Panc1 (cell line): ENCODE results near the gene DOK5. TPM values are rescaled to one million over a fixed set of nuclear protein-coding genes. Genes with fewer than 3 reads are reported as not detected.

Experiments used
- ATAC-seq: fragments of 200-7000 bp; cut with Tn5 transposase; 2 replicates; pipeline ENCODE4 v1.9.1; 2020; ENCODE audit warnings: mild to moderate bottlenecking, moderate library complexity
- BruUV-seq: library from RNA; stranded (reverse); fragments of 400-500 nt; replicated peaks from 2 replicates; lab custom pipeline; 2021; lab: Mats Ljungman, UMichigan
- CTCF ChIA-PET: fragments of 300-600 bp; sonication (Branson Sonifier 250); formaldehyde crosslinking; loops from one replicate; lab custom pipeline; 2022; ENCODE audit warnings: antibody characterized with exemption; lab: Charles Lee
- POLR2A ChIA-PET: fragments of 300-600 bp; sonication (Branson Sonifier 250); formaldehyde crosslinking; loops from one replicate; lab custom pipeline; 2022; ENCODE audit warnings: antibody characterized with exemption; lab: Charles Lee
- DNase-seq: peaks from one replicate; pipeline ENCODE4 v3.0.0-alpha.2; 2010; ENCODE audit warnings: low read depth, low spot score
- H3K27ac ChIP-seq: 2 replicates; pipeline ENCODE4 v1.5.1; 2011; ENCODE audit warnings: mild to moderate bottlenecking, low read length, inconsistent platforms
- H3K27me3 ChIP-seq: fragments of 200-500 bp; sonication (Bioruptor generic); 2 replicates; pipeline ENCODE4 v1.6.0; 2014; ENCODE audit warnings: low read length, inconsistent platforms; ENCODE audit not compliant: control insufficient read depth, insufficient read depth
- H3K36me3 ChIP-seq: fragments of 200-500 bp; sonication (Bioruptor generic); 2 replicates; pipeline ENCODE4 v1.5.1; 2014; ENCODE audit warnings: inconsistent platforms, mild to moderate bottlenecking, low read length, moderate library complexity; ENCODE audit not compliant: control insufficient read depth, insufficient read depth
- H3K4me1 ChIP-seq: 2 replicates; pipeline ENCODE4 v1.5.1; 2011; ENCODE audit warnings: inconsistent platforms, mild to moderate bottlenecking, low read length, moderate library complexity; ENCODE audit not compliant: control insufficient read depth, insufficient read depth
- H3K4me3 ChIP-seq, 2 experiments: 2 replicates each; pipeline ENCODE4 v1.5.1; 2011 to 2012; ENCODE audit warnings: low read depth in 2 of 2, low read length in 2 of 2, mild to moderate bottlenecking in 2 of 2, inconsistent platforms in 1 of 2, moderate library complexity in 1 of 2
- H3K9me3 ChIP-seq: fragments of 200-500 bp; sonication (Bioruptor generic); 2 replicates; pipeline ENCODE4 v1.5.1; 2014; ENCODE audit warnings: low read depth, mild to moderate bottlenecking, inconsistent platforms, low read length, moderate library complexity; ENCODE audit not compliant: control insufficient read depth, insufficient read depth
- CTCF ChIP-seq: fragments of 450-650 bp; IDR thresholded peaks from 2 replicates; pipeline ENCODE4 v1.5.1; 2017; ENCODE audit warnings: mild to moderate bottlenecking
- POLR2AphosphoS5 ChIP-seq: IDR thresholded peaks from 2 replicates; pipeline ENCODE4 v1.6.1; 2012; ENCODE audit warnings: mild to moderate bottlenecking, low read depth, low read length, moderate library complexity
- REST ChIP-seq, 2 experiments: IDR thresholded peaks; 2 replicates each; pipeline ENCODE4 v1.6.1; 2011 to 2012; ENCODE audit warnings: low read depth in 2 of 2, control low read depth in 1 of 2, low read length in 1 of 2, mild to moderate bottlenecking in 1 of 2, moderate library complexity in 1 of 2; ENCODE audit not compliant: insufficient read depth in 1 of 2
- SIN3A ChIP-seq: IDR thresholded peaks from 2 replicates; pipeline ENCODE4 v1.6.1; 2012; ENCODE audit warnings: low read depth, mild to moderate bottlenecking, low read length, moderate library complexity, borderline replicate concordance; ENCODE audit not compliant: insufficient read depth
- TCF7L2 ChIP-seq: IDR thresholded peaks from 2 replicates; pipeline ENCODE4 v1.6.1; 2011; ENCODE audit warnings: mild to moderate bottlenecking, low read depth, low read length, inconsistent platforms
- in situ Hi-C: cut with HindIII; loops from 2 replicates; pipeline ENCODE4 v1.10.0; 2016; ENCODE audit warnings: low sequenced_read_pairs, low pct_unique_long_range_greater_than_20kb
- intact Hi-C: fragments of 100-400 bp; cut with micrococcal nuclease; formaldehyde crosslinking; loops from one replicate; pipeline ENCODE4 v1.10.0; 2022; ENCODE audit not compliant: unreplicated experiment
- total RNA-seq: library from RNA; stranded (reverse); gene quantifications from one replicate; pipeline ENCODE4 v1.2.1, GENCODE V29; 2021; ENCODE audit not compliant: unreplicated experiment

The DOK5 gene
- total RNA-seq, 1 experiment from 2014 or later = 0.18 TPM

- no peak for ATAC-seq
- intact Hi-C loops = no loop called here
- BruUV-seq = no TSS peak
Measured at GRCh38 chr20:54680439-54680838, 205.0 kb downstream of the DOK5 start.

GRCh38 chr20:54680872-54681619 is 205.7 kb downstream of the DOK5 start:
- Histone ChIP-seq H3K9me3 (no peaks in the 10 kb centered on the region), H3K4me1 (no peaks in the 10 kb centered on the region; the same call in 1 of the 2 replicates), H3K36me3 (no peaks in the 10 kb centered on the region), H3K27ac (no peak overlapping the region), H3K27me3 (peaks cover 3% of the 10 kb centered on the region; the same call in 1 of the 2 replicates), H3K4me3 (no peak overlapping the region)
- TF ChIP-seq CTCF = peak; percentile 82
- no peak for TF ChIP-seq SIN3A
- ATAC-seq (no peak), DNase-seq (no peak)
- in situ Hi-C loops (no loop called here), intact Hi-C loops (no loop called here)
- ChIA-PET POLR2A (no interaction called here), CTCF (interaction anchor here (0.7 kb wide), 1 partner anchor 124 kb away, joined by 4 read pairs; no protein-coding TSS in a partner anchor)
- no TSS peak for BruUV-seq

More at GRCh38 chr20:54680439-54680838, 205.0 kb downstream of the DOK5 start:
- H3K4me1 ChIP-seq = no peaks in the 10 kb centered on the region; the same call in 1 of the 2 replicates
- in situ Hi-C loops = no loop called here
- H3K9me3 ChIP-seq = no peaks in the 10 kb centered on the region
- POLR2A ChIA-PET = no interaction called here
- H3K27me3 ChIP-seq = peaks cover 3% of the 10 kb centered on the region; the same call in 1 of the 2 replicates
- no peak for TF ChIP-seq REST (IDR thresholded peaks at IDR 0.05; ENCODE audit: insufficient read depth in 1 of 2, low read depth in 2 of 2, low read length in 1 of 2)
- no peak for TF ChIP-seq CTCF
- TF ChIP-seq SIN3A = no peak
- no peak for TF ChIP-seq TCF7L2
- no peak for TF ChIP-seq POLR2AphosphoS5
- CTCF ChIA-PET = interaction anchor here (0.7 kb wide), 1 partner anchor 124 kb away, joined by 4 read pairs; no protein-coding TSS in a partner anchor
- no peak overlapping the region for H3K4me3 ChIP-seq
- H3K36me3 ChIP-seq = no peaks in the 10 kb centered on the region
- DNase-seq = no peak
- H3K27ac ChIP-seq = no peak overlapping the region
